Neural progenitor cell (in vitro differentiated cells): ENCODE measurements around the gene RPL29.

Experiments
- CTCF ChIP-seq: fragments of 200-600 bp; sonication (generic); IDR thresholded peaks from 2 replicates; pipeline ENCODE4 v1.5.1; 2017; ENCODE audit warnings: antibody characterized with exemption, mild to moderate bottlenecking
- EZH2 ChIP-seq: fragments of 200-600 bp; sonication (generic); IDR thresholded peaks from 2 replicates; pipeline ENCODE4 v1.6.1; 2017; ENCODE audit warnings: antibody characterized with exemption, mild to moderate bottlenecking, moderate library complexity
- EZH2phosphoT487 ChIP-seq: fragments of 200-600 bp; sonication (generic); IDR thresholded peaks from 2 replicates; pipeline ENCODE4 v1.6.1; 2017; ENCODE audit warnings: antibody characterized with exemption

DNA sequence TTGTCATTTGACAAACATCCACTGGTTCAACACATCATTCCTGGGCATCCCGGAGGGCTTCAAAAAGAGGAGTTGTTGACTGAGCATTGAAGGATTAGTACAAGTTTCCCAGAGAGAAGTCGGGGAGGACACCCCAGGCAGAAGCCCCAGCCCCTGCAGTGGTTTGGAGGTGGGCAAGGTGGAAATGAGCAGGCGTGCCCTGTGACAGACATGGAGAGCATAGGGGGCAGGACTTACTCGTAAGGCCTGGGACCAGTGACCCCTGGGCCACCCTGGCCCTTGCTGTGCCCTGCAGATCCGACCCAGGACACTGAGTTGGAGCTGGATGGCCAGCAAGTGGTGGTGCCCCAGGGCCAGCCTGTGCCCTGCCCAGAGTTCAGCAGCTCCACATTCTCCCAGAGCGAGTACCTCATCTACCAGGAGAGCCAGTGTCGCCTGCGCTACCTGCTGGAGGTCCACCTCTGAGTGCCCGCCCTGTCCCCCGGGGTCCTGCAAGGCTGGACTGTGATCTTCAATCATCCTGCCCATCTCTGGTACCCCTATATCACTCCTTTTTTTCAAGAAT, 47.6 kb downstream of the RPL29 start:
- TF ChIP-seq CTCF (no peak), EZH2phosphoT487 (no peak), EZH2 (no peak)
